Mucosa of descending colon (tissue), 3 donors: ENCODE measurements around the gene TGM1. TPM values are rescaled to one million over a fixed set of nuclear protein-coding genes. Genes with fewer than 3 reads are reported as not detected.
"Not testable (repeated sequence)": the region's sequence is repeated elsewhere in the genome, so short reads cannot be mapped to it uniquely, and the experiment has no call there.

Experiments
- ATAC-seq: fragments of 200-7000 bp; cut with Tn5 transposase; one replicate; pipeline ENCODE4 v1.9.1; 2020; ENCODE audit warnings: mild to moderate bottlenecking, moderate library complexity
- DNase-seq, 3 donors: peaks; one replicate each; pipeline ENCODE4 v3.0.0-alpha.2; 2020
- H3K36me3 ChIP-seq: fragments of 200-600 bp; one replicate; pipeline ENCODE4 v1.8.0; 2021; ENCODE audit warnings: low read depth, mild to moderate bottlenecking
- H3K4me1 ChIP-seq: fragments of 200-600 bp; one replicate; pipeline ENCODE4 v1.8.0; 2021; ENCODE audit warnings: low read depth, mild to moderate bottlenecking
- H3K4me3 ChIP-seq: fragments of 200-600 bp; one replicate; pipeline ENCODE4 v1.8.0; 2021; ENCODE audit warnings: mild to moderate bottlenecking
- H3K9me3 ChIP-seq: fragments of 200-600 bp; one replicate; pipeline ENCODE4 v1.8.0; 2021; ENCODE audit warnings: mild to moderate bottlenecking
- CTCF ChIP-seq: fragments of 200-600 bp; IDR thresholded peaks from one replicate; pipeline ENCODE4 v1.8.0; 2022; ENCODE audit warnings: antibody characterized with exemption, mild to moderate bottlenecking
- intact Hi-C, 2 donors: fragments of 100-400 bp; cut with DNase I in 1 of 2; cut with micrococcal nuclease in 1 of 2; formaldehyde crosslinking; loops; one replicate each; pipeline versions ENCODE4 v1.11.0 to v1.11.1; 2022; cut with DNase I, micrococcal nuclease
- total RNA-seq, 3 donors: library from RNA; stranded (reverse); fragmentation: NEBNext Ultra II Directional in 2 of 3; extraction: Animal tissue kit (Norgen Biotek cat#: 25700) in 2 of 3; gene quantifications; one replicate each; pipeline versions ENCODE4 v1.2.1 to v1.2.4, GENCODE V29; 2021 to 2023
- donor health status: DM: no; HTN: no; CAD: no; lungs with moderate emphysema.
- donor health status: DM: no; HTN: no; CAD: no.
- donor health status: DM: no; HTN: yes; CAD: no.

TGM1 gene
- total RNA-seq, 3 donors from 2014 or later, result 2.2 to 3.3 (median 2.4) TPM

- Histone ChIP-seq H3K4me1 (peaks cover 12% of the 10 kb centered on the region), H3K36me3 (no peaks in the 10 kb centered on the region), H3K9me3 (no peaks in the 10 kb centered on the region), H3K4me3 (peak overlapping the region; percentile 71)
- DNase-seq, result no peak
- ATAC-seq, result peak; percentile 39
- no peak for TF ChIP-seq CTCF
- intact Hi-C loops, result no loop called here
Observed at GRCh38 chr14:24231263-24232120, 31.5 kb downstream of the TGM1 start.

- no peak for ATAC-seq
- no peak for DNase-seq
- no peak overlapping the region for H3K4me3 ChIP-seq
- H3K9me3 ChIP-seq, result no peaks in the 10 kb centered on the region
- H3K4me1 ChIP-seq, result peaks cover 12% of the 10 kb centered on the region
- H3K36me3 ChIP-seq, result no peaks in the 10 kb centered on the region
- TF ChIP-seq CTCF, result no peak
- intact Hi-C loops, result no loop called here
Observed at GRCh38 chr14:24228902-24229301, 34.1 kb downstream of the TGM1 start.

- no peaks in the 10 kb centered on the region for H3K9me3 ChIP-seq
- intact Hi-C loops, result no loop called here
- no peak overlapping the region for H3K4me3 ChIP-seq
- H3K36me3 ChIP-seq, result no peaks in the 10 kb centered on the region
- H3K4me1 ChIP-seq, result peaks cover 6% of the 10 kb centered on the region
- ATAC-seq (no peak), DNase-seq (no peak)
- no peak for TF ChIP-seq CTCF
Observed at GRCh38 chr14:24226473-24226872, 36.5 kb downstream of the TGM1 start.

- no peak for TF ChIP-seq CTCF
- no peaks in the 10 kb centered on the region for H3K9me3 ChIP-seq
- H3K4me3 ChIP-seq, result no peak overlapping the region
- intact Hi-C loops, result no loop called here
- ATAC-seq (no peak), DNase-seq (no peak)
- H3K36me3 ChIP-seq, result no peaks in the 10 kb centered on the region
- H3K4me1 ChIP-seq, result no peaks in the 10 kb centered on the region
Observed at GRCh38 chr14:24224618-24225071, 38.3 kb downstream of the TGM1 start.

- ATAC-seq, intact Hi-C loops, H3K36me3 ChIP-seq, H3K9me3 ChIP-seq, H3K4me3 ChIP-seq, DNase-seq, H3K4me1 ChIP-seq: not testable (repeated sequence)
Observed at GRCh38 chr14:24222987-24223386, 40.0 kb downstream of the TGM1 start.

GRCh38 chr14:24219521-24219920, 43.5 kb downstream of the TGM1 start:
- Histone ChIP-seq H3K4me3 (no peak overlapping the region), H3K9me3 (no peaks in the 10 kb centered on the region), H3K4me1 (peaks cover 6% of the 10 kb centered on the region), H3K36me3 (no peaks in the 10 kb centered on the region)
- no peak for DNase-seq
- TF ChIP-seq CTCF, result no peak
- no peak for ATAC-seq
- intact Hi-C loops, result no loop called here
